OCI-LY1 (cell line): ENCODE data around the gene PARVA.

Experiments used
- EZH2 ChIP-seq: fragments of 200-600 bp; sonication (generic), shearing (Covaris generic); IDR thresholded peaks from 2 replicates; pipeline ENCODE4 v1.8.0; 2017; ENCODE audit warnings: borderline replicate concordance, mixed run types, mild to moderate bottlenecking, antibody characterized with exemption, low read length, moderate library complexity, mixed read lengths
- TF ChIP-seq, protein P1 (sequence below): fragments of 200-600 bp; sonication (generic), shearing (Covaris generic); IDR thresholded peaks from 2 replicates; pipeline ENCODE4 v1.5.1; 2017; ENCODE audit warnings: mild to moderate bottlenecking, antibody characterized with exemption, low read length, moderate library complexity, mixed read lengths

DNA sequence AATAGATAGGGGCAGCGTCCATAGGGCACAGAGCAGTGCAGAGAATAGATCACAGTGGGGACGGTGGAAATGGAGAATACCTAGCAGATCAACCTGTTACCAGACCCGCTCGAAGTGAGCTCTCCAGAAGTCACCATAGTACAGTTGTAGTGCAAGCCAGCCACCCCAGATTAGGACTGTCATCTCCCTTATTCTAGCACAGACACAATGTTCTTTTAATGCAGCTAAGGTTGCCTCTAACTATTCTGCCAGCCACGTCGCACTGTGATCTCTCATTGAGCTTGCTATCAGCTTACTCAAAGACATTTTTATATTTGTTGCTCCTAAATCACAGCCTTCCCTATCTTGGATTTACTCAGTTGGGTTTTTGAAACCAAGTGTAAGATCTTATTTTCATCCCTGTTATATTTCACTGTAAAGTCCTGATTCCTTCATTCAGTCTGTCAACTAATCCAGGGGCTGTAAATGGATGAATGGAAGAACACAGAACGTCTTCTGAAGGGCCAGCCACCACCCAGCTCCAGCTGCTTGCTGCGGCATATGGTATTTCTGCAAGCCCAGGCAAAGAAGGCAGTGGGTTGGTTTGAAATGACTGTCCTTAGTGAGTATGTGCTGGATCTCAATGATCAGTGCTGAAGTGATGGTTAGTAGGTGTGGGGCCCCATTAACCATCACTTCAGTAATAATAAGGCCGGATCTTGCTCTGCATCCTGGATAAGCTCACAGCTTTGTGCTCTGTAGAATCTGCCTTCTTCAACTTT, 3.4 kb downstream of the PARVA start:
- TF ChIP-seq, protein P1, sequence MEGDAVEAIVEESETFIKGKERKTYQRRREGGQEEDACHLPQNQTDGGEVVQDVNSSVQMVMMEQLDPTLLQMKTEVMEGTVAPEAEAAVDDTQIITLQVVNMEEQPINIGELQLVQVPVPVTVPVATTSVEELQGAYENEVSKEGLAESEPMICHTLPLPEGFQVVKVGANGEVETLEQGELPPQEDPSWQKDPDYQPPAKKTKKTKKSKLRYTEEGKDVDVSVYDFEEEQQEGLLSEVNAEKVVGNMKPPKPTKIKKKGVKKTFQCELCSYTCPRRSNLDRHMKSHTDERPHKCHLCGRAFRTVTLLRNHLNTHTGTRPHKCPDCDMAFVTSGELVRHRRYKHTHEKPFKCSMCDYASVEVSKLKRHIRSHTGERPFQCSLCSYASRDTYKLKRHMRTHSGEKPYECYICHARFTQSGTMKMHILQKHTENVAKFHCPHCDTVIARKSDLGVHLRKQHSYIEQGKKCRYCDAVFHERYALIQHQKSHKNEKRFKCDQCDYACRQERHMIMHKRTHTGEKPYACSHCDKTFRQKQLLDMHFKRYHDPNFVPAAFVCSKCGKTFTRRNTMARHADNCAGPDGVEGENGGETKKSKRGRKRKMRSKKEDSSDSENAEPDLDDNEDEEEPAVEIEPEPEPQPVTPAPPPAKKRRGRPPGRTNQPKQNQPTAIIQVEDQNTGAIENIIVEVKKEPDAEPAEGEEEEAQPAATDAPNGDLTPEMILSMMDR, result no peak
- no peak for TF ChIP-seq EZH2
